ENCODE results near the gene CTNNA3. TPM values are rescaled to one million over a fixed set of nuclear protein-coding genes. Genes with fewer than 3 reads are reported as not detected.

CTNNA3 gene
- total RNA-seq, 2 donors from 2014 or later = 4.8 to 5.3 TPM

DNA sequence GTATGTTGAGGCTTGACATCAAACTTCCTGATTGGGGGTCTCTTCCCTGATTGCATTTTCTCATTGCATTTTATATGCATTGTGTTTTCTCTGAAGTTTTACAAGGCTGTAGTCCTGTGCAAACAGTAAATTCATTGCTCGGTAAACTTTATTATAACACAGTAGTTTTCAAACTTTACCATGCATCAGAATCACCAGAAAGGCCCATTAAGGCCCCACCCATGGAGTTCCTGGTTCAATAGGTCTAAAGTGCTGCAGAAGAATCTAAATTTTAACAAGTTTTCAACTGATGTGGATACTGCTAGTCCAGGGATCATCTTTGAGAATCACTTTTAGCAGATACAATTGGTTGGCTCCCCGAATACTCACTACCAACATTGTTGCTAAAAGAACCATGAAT is 1404.9 kb downstream of the CTNNA3 start:
- intact Hi-C loops (cut with DNase I) = no loop called here
- no peak for DNase-seq (ENCODE audit: low spot score)

DNA sequence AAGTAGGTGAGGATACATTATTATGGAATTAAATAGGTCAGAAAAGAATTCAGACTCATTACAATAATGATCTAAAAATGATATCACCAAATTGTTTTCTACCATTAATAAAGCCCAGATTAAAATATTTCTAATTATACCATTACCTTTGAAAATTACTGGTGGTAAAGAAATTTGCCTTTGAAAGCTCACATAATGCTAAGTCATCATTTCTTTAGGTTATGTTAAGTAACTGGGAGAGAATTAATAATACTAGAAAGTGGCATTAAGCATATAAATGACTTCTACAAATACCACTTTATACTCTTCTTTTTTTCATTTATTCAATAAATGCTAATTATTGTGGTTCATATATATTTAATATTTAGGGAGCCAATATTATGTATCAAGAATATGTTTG is 1411.4 kb downstream of the CTNNA3 start:
- DNase-seq (ENCODE audit: low spot score) = no peak
- intact Hi-C loops (cut with DNase I) = no loop called here

DNA sequence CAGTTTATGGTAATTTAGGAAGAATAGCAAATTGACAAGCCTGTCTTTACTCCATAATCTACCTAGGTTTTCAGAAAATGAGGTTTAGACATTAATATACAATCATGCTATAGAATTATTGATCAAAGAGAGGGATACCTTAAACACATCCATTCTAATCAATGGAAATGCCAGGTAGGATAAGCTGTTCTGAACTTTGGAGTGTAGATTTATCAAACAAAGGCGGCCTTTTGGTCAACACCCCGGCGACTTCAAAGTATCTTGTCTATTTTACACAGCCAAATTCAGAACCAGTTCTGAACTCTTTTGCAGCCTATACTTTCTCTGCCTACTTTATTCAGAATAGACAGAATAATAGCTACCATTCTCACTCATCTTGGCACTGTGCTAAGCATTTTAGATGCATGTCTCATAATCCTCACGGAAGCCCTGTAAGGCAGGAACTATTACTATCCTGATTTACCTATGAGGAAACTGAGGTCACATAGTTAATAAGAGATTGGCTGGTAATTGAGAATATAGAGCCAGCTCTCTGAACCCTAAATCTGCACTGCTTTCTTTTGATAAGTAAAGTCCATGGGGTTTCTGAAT is 1412.0 kb downstream of the CTNNA3 start:
- no peak for DNase-seq (ENCODE audit: low spot score)
- intact Hi-C loops (cut with DNase I) = no loop called here

GRCh38 chr10:66283064-66283463 is 1412.9 kb downstream of the CTNNA3 start:
- intact Hi-C loops (cut with DNase I) = no loop called here
- DNase-seq (ENCODE audit: low spot score) = no peak

DNA sequence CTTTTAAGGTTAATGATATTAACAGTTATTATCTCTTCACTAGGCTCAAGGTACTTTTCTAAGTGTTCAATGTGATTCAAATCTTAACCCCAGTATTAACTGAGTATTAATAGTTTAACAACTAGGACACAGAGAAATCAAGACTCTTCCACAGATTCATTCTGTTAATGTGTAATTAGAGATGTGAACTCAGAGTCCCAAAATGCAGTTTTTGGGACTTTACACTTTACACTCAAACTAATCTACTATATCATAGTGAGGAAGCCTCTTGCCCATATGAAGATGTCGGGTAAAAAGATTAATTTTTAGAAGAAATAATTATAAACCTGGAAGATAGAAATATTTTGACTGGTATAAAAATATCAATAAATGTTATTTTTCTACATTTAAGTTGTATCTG is 1414.7 kb downstream of the CTNNA3 start:
- DNase-seq (ENCODE audit: low spot score) = no peak
- intact Hi-C loops (cut with DNase I) = no loop called here

GRCh38 chr10:66277481-66277880 is 1418.5 kb downstream of the CTNNA3 start:
- no peak for DNase-seq (ENCODE audit: low spot score)
- intact Hi-C loops (cut with DNase I) = no loop called here

- intact Hi-C loops (cut with DNase I) = no loop called here
- no peak for DNase-seq (ENCODE audit: low spot score)
Measured at GRCh38 chr10:66273966-66274519, 1422.0 kb downstream of the CTNNA3 start.

- intact Hi-C loops (cut with DNase I) = no loop called here
- DNase-seq (ENCODE audit: low spot score) = no peak
Measured at GRCh38 chr10:66265398-66265797, 1430.6 kb downstream of the CTNNA3 start.

DNA sequence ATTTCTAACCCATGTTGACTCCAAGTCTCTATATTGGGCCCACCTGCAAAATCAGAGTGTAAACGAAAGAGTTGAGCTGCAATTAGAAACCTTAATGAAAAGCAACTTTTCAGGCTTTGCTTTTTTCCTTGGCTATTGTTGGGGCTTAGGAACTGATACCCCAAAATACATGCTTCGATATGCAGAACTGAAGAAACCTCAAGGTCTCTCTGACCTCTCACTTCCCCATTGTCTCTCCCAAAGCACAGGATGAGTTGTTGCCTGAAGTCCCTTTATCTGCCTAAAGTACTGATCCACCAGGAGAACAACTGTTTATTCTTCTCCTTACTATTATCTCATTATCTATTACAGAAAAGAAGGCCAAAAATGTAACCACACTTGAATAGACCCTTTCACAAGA is 1436.2 kb downstream of the CTNNA3 start:
- intact Hi-C loops (cut with DNase I) = no loop called here
- DNase-seq (ENCODE audit: low spot score) = no peak

DNA sequence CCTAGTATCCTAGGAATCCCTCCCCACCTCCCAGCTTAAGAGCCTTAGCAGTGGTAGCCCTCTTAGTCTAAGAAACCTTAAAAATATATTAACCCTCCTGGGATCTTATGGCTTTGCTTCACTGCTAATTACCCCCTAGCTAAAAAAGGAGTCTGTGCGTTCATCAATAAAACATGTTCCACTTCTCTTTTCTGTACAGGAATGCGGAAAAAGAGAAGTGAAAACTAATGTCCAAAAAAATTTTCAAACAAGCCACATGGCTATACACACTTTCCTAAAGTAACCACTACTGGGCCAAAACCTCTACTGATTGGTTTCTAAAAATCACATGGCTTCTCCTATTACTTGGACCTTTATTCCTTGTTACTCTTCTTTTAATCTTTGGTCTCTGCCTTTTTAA is 1437.3 kb downstream of the CTNNA3 start:
- intact Hi-C loops (cut with DNase I) = no loop called here
- DNase-seq (ENCODE audit: low spot score) = no peak

GRCh38 chr10:66257801-66258200 is 1438.2 kb downstream of the CTNNA3 start:
- DNase-seq (ENCODE audit: low spot score) = no peak
- intact Hi-C loops (cut with DNase I) = no loop called here

DNA sequence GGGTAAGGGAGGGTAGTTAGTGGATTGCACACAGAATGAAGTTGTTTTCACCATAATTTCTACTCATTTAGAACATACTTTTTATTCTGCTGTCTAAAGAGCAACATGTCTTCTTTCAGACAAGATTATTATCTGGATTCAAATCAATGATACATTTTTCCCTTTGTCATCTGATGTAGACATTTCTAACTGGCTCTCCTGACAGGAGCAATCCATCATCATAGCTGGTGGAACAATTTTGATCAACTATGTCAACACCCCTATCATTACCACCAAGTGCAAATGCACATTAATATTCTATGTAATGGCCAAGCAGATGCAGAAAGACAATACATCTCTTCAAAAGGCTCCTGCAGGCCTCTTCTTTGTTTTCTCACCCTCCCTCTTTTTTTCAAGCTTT is 1443.0 kb downstream of the CTNNA3 start:
- intact Hi-C loops (cut with DNase I) = loop anchor here in 1 of 2 donors (5.0 kb wide), 1 partner anchor 864 kb away; no protein-coding TSS in a partner anchor
- no peak for DNase-seq (ENCODE audit: low spot score)

GRCh38 chr10:66246177-66246576 is 1449.8 kb downstream of the CTNNA3 start:
- intact Hi-C loops (cut with DNase I) = no loop called here
- DNase-seq (ENCODE audit: low spot score) = no peak

DNA sequence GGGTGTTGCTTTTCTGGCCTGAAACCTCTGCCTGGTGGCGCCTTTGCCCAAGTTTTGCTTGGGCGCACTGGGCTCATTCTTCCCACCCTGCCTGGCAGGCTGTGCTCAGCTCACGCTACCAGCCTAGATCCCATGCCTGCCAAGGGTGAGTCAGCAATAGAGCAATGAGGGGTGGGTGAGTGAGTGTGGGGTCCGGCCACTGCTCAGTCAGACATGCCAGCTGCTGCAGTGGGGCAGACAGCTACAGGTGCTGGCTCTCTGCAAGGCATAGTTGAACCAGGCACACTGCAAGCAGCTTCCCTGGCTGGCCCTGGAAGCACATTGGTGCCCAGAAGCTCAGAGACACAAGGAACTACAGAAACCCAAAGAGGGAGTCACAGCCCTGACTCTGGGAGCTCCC is 1451.0 kb downstream of the CTNNA3 start:
- intact Hi-C loops (cut with DNase I) = no loop called here
- DNase-seq (ENCODE audit: low spot score) = no peak

- intact Hi-C loops (cut with DNase I) = no loop called here
- DNase-seq (ENCODE audit: low spot score) = no peak
Measured at GRCh38 chr10:66242885-66243284, 1453.1 kb downstream of the CTNNA3 start.

DNA sequence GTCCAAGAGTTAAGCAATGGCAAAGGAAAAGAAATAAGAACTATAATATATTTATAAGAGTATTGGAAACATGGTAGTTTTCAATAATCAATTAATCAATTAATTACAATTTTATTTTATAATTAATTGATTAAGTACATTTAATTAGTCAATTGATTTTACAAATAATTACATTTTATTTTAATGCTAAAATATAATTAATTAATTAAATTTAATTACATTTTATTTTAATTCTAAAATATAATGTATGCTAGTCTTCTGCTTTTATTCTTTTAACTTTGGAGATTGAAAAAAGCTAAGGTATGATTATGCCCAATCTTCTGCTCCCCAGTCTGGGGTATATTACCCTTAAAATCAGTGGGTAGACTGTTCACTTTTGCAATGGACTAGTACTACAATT is 1456.9 kb downstream of the CTNNA3 start:
- no peak for DNase-seq (ENCODE audit: low spot score)
- intact Hi-C loops (cut with DNase I) = no loop called here

DNA sequence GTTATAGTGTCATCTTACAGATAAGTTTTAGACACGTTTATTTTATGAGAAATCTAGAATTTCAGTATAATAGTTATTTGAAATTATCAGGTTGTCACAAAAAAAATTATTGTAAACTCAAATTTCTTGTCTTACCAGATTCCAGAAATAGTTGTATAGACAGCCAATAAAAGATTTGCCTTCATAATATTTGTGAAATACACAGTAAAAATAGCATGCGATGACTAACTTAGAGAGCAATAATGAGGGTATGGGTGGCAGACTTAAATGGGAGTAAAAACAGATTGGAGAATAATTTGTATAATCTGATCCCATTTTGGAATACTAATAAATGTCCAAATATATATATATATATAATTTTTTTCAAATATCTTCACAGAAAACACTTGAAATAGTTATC is 1457.7 kb downstream of the CTNNA3 start:
- DNase-seq (ENCODE audit: low spot score) = no peak
- intact Hi-C loops (cut with DNase I) = no loop called here

DNA sequence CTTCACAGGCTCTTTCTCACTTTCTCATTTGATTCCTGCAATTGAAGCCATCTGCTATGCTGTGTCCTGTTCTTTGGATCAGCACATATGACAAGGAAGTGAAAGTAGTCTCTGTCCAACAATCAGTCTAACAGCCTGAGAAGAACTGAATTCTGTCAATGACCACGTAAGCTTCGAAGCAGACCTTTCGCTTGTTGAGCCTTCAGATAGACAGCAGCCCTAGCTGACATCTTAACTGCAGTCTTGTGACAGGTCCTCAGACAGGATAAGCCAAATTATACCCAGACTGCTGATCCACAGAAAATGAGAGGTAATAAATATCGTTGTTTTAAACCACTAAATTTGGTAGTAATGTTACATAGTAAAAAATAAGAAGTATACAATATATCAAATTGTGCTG is 1461.1 kb downstream of the CTNNA3 start:
- intact Hi-C loops (cut with DNase I) = loop anchor here in 1 of 2 donors (1.0 to 5.0 kb wide), 2 partner anchors 26 to 1083 kb away; no protein-coding TSS in a partner anchor
- no peak for DNase-seq (ENCODE audit: low spot score)

GRCh38 chr10:66228887-66229286 is 1467.1 kb downstream of the CTNNA3 start:
- DNase-seq (ENCODE audit: low spot score) = no peak
- intact Hi-C loops (cut with DNase I) = no loop called here

GRCh38 chr10:66223656-66224055 is 1472.3 kb downstream of the CTNNA3 start:
- intact Hi-C loops (cut with DNase I) = no loop called here
- DNase-seq (ENCODE audit: low spot score) = no peak

GRCh38 chr10:66222462-66223046 is 1473.4 kb downstream of the CTNNA3 start:
- intact Hi-C loops (cut with DNase I) = no loop called here
- DNase-seq (ENCODE audit: low spot score) = no peak

All from posterior vena cava (tissue), 2 donors.